ENCODE measurements around the gene IFNAR1. TPM values are rescaled to one million over a fixed set of nuclear protein-coding genes. Genes with fewer than 3 reads are reported as not detected.

Gene IFNAR1
- total RNA-seq, 1 donor from 2014 or later = 42.8 TPM

DNA sequence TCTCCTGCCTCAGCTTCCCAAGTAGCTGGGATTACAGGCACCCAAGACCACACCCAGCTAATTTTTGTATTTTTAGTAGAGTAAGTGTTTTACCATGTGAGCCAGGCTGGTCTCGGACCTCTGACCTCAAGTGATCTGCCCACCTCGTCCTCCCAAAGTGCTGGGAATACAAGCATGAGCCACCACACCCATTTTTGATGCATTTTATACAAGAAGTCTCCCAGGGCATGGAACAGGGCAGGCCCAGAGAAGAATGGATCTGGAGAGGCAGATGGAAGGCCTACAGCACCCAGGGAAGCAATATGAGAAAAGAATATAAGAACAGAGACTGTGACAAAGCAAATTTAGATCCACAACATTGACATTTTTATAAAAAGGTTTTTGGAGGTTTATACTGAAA is 18.8 kb upstream of the IFNAR1 start:
- TF ChIP-seq, protein P1, sequence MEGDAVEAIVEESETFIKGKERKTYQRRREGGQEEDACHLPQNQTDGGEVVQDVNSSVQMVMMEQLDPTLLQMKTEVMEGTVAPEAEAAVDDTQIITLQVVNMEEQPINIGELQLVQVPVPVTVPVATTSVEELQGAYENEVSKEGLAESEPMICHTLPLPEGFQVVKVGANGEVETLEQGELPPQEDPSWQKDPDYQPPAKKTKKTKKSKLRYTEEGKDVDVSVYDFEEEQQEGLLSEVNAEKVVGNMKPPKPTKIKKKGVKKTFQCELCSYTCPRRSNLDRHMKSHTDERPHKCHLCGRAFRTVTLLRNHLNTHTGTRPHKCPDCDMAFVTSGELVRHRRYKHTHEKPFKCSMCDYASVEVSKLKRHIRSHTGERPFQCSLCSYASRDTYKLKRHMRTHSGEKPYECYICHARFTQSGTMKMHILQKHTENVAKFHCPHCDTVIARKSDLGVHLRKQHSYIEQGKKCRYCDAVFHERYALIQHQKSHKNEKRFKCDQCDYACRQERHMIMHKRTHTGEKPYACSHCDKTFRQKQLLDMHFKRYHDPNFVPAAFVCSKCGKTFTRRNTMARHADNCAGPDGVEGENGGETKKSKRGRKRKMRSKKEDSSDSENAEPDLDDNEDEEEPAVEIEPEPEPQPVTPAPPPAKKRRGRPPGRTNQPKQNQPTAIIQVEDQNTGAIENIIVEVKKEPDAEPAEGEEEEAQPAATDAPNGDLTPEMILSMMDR (IDR thresholded peaks at IDR 0.05) = no peak
- Mint-ChIP-seq H3K4me1 (ENCODE audit: unreplicated experiment) (peaks cover 9% of the 10 kb centered on the region), H3K4me3 (ENCODE audit: unreplicated experiment) (no peak overlapping the region), H3K36me3 (ENCODE audit: unreplicated experiment) (no peaks in the 10 kb centered on the region), H3K27ac (ENCODE audit: unreplicated experiment) (no peak overlapping the region), H3K9me3 (ENCODE audit: unreplicated experiment) (no peaks in the 10 kb centered on the region), H3K27me3 (ENCODE audit: unreplicated experiment) (peaks cover 6% of the 10 kb centered on the region)
- DNase-seq (ENCODE audit: extremely low spot score, unreplicated experiment) = no peak

DNA sequence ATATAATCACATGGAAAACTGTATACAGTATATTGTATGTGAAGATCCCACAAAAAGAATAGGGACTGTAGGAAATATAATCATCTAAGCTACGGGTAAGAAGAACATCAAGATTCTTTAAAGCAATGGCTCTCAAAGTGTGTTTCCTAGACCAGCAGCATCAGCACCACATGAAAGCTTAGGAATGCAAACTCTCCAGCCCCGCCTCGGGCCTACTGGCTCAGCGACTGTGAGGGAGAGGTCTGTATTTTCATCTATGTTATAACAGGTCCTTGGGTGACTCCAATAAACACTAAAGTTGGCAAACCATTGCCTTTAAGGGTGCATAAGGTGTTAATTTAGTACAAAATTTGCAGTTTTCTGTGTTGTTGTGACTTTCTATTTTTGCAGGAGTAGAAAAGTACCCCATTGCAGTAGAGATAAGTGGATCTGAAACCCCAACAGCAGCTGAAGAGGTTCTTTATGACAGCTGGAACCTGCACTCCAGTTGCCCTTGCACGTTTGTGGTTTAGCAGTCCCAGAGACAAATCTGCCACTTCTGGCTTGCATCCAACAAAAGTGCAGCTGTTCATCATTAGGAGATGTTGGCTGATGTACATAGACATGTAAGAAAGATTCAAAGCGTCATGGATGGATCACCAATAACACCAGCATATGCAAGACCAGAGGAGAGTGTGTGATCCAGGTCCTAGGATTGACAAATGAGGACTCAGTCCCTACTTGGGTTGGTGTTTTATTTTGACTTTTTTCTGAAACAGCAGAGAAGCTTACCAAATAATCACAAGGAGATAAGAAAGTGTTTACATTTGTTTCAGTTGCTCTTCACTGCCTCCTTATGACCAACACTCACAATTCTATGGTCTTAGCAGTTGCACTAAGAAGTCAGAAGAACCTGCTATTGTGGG is 15.9 kb upstream of the IFNAR1 start:
- H3K4me1 Mint-ChIP-seq (ENCODE audit: unreplicated experiment) = peaks cover 11% of the 10 kb centered on the region
- H3K36me3 Mint-ChIP-seq (ENCODE audit: unreplicated experiment) = peaks cover 5% of the 10 kb centered on the region
- DNase-seq (ENCODE audit: extremely low spot score, unreplicated experiment) = no peak
- peaks cover 6% of the 10 kb centered on the region for H3K9me3 Mint-ChIP-seq (ENCODE audit: unreplicated experiment)
- H3K27me3 Mint-ChIP-seq (ENCODE audit: unreplicated experiment) = peaks cover 19% of the 10 kb centered on the region
- no peak overlapping the region for H3K4me3 Mint-ChIP-seq (ENCODE audit: unreplicated experiment)
- TF ChIP-seq, protein P1 (IDR thresholded peaks at IDR 0.05) = no peak
- no peak overlapping the region for H3K27ac Mint-ChIP-seq (ENCODE audit: unreplicated experiment)

DNA sequence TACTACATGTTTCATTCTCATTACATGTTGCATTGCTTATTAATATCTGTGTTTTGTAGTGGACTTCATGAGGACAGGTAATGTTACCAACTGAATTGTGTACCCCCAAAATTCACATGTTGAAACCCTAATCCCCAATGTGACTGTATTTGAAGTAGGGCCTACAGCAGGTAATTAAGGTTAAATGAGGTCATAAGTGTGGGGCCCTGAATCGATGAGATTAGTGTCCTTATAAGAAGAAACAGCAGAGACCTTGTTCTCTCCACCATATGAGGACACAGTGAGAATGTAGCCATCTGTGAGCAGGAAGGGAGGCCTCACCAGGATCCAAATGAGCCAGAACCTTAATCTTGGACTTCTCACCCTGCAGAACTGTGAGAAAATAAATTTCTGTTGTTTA is 15.0 kb upstream of the IFNAR1 start:
- TF ChIP-seq, protein P1 (IDR thresholded peaks at IDR 0.05) = no peak
- H3K4me3 Mint-ChIP-seq (ENCODE audit: unreplicated experiment) = no peak overlapping the region
- no peak overlapping the region for H3K27ac Mint-ChIP-seq (ENCODE audit: unreplicated experiment)
- no peak for DNase-seq (ENCODE audit: extremely low spot score, unreplicated experiment)
- H3K36me3 Mint-ChIP-seq (ENCODE audit: unreplicated experiment) = peaks cover 5% of the 10 kb centered on the region
- peaks cover 27% of the 10 kb centered on the region for H3K27me3 Mint-ChIP-seq (ENCODE audit: unreplicated experiment)
- peaks cover 11% of the 10 kb centered on the region for H3K4me1 Mint-ChIP-seq (ENCODE audit: unreplicated experiment)
- H3K9me3 Mint-ChIP-seq (ENCODE audit: unreplicated experiment) = peaks cover 7% of the 10 kb centered on the region

DNA sequence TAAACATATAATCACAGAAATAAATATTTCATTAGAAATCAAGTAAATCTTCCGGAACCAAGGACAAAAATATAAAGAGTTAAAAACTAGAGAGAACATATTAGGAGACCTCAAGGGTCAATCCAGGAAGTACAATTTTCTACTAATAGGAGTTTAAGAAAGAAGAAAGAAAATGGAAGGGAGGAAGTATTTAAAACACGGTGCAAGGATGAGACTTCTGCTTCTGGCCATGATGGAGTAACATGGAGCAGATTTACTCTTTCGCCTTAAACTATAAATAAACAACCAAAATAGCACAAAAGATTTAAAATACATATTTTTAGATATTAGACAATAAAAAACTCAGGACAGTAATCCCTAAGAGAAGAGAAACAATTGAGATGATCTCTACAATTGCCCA is 12.6 kb upstream of the IFNAR1 start:
- H3K4me1 Mint-ChIP-seq (ENCODE audit: unreplicated experiment) = peaks cover 11% of the 10 kb centered on the region
- H3K36me3 Mint-ChIP-seq (ENCODE audit: unreplicated experiment) = peaks cover 5% of the 10 kb centered on the region
- TF ChIP-seq, protein P1 (IDR thresholded peaks at IDR 0.05) = no peak
- H3K27me3 Mint-ChIP-seq (ENCODE audit: unreplicated experiment) = peaks cover 39% of the 10 kb centered on the region
- no peak for DNase-seq (ENCODE audit: extremely low spot score, unreplicated experiment)
- no peak overlapping the region for H3K27ac Mint-ChIP-seq (ENCODE audit: unreplicated experiment)
- H3K4me3 Mint-ChIP-seq (ENCODE audit: unreplicated experiment) = no peak overlapping the region
- H3K9me3 Mint-ChIP-seq (ENCODE audit: unreplicated experiment) = peaks cover 7% of the 10 kb centered on the region

DNA sequence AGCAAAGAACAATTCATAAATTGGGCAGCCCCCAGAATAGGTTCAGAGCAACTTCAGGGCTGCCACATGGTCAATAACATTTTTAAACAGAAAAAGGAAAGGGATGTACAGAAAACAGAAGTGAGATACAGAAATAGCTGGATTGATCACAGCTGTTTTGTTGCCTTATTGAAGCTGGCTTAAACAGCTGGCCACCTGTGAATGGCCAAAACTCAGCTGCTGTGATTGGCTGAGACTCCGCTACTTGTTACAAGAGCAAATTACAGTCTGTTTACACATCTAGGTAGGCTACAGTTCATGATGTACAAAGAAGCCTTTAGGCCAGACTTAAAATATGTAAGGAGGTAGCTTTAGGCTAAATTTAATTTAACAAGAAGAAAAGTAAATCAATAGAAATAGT is 11.6 kb upstream of the IFNAR1 start:
- H3K4me3 Mint-ChIP-seq (ENCODE audit: unreplicated experiment) = no peak overlapping the region
- H3K27me3 Mint-ChIP-seq (ENCODE audit: unreplicated experiment) = peaks cover 47% of the 10 kb centered on the region
- no peak for DNase-seq (ENCODE audit: extremely low spot score, unreplicated experiment)
- TF ChIP-seq, protein P1 (IDR thresholded peaks at IDR 0.05) = no peak
- H3K9me3 Mint-ChIP-seq (ENCODE audit: unreplicated experiment) = peaks cover 7% of the 10 kb centered on the region
- H3K27ac Mint-ChIP-seq (ENCODE audit: unreplicated experiment) = no peak overlapping the region
- peaks cover 5% of the 10 kb centered on the region for H3K36me3 Mint-ChIP-seq (ENCODE audit: unreplicated experiment)
- H3K4me1 Mint-ChIP-seq (ENCODE audit: unreplicated experiment) = peaks cover 10% of the 10 kb centered on the region
